Hematopoietic multipotent progenitor cell treated with erythropoietin and hydrocortisone succinate and interleukin-3 and kit ligand, for 4 days (in vitro differentiated cells): ENCODE data around the gene UNC93B1.
"Not testable (repeated sequence)": the region's sequence is repeated elsewhere in the genome, so short reads cannot be mapped to it uniquely, and the experiment has no call there.

Experiments
- DNase-seq: peaks from one replicate; pipeline ENCODE4 v3.0.0-alpha.2; 2015

The UNC93B1 gene

DNA sequence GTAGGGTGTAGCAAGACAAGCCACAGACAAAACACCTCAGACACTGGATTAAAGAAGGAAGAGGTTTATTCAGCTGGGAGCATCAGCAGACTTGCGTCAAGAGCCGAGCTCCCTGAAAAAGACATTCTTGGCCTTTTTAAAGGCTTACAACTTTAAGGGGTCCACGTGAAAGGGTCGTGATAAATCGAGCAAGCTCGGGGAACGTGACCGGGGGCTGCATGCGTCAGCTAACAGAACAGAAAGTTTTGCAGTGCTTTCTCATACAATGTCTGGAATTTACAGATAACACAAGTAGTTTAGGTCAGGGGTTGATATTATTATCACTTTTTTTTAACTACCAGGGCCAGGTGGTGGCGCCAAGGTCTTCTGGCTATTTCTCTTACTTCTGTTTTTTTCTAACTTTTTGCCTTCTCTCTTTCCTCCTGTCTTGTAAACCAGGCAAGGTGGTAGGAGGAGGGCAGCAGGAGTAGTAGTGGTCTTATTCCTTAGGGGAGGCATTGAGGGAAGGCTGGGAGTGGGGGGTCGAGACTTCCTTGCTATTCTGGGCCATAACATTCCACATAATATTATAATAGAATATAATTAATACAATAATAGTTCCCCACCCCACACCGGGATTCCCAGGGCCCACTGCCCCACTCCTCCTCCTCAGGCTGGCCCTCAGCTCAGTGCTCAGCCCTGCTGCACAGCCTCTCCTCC lies 5.6 kb upstream of the UNC93B1 start:
- DNase-seq: peak; percentile 94

DNA sequence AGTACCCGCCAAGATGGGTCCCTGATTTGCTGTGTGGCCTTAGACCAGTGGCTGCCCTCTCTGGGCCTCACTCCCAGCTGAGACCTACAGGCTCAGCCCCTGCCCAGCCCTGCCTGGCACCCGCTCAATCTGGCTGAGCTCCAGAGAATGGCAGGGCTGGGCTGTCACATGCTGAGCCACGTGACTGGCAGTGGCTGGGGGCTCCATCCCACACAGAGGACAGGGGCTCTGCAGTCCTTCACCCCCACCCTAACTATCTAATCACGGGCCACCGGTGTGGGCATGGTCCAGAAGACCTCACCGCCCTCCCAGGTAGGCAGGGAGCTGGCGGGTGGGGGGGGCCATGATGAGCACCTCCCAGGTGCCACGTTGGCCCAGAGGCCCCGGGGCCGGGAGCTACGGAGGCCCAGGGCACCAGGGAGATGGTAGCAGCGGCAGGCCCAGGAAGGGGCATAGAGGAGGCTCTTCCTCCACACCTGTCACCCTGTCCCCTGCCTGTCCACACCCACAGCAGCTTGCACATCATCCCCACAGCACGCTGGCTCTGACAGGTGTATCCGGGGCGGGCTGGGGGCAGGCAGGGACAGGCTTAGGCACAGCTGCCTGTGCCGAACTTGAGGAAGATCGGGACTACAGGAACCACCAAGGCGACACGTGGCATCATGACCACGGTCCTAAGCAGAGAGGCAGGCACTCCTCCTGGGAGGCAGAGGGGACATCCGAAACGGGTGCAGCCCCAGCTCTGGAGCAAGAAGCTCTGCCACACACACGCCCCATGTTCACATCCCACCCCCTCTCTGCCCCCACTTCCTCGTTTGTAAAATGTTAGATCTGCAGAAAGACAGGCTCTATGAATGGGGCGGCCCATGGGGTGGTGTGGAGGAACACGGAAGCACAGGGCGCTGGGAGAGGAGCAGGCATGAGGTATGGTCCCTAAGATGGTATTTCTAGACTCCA lies 4.8 kb upstream of the UNC93B1 start:
- peak; percentile 86 for DNase-seq

DNA sequence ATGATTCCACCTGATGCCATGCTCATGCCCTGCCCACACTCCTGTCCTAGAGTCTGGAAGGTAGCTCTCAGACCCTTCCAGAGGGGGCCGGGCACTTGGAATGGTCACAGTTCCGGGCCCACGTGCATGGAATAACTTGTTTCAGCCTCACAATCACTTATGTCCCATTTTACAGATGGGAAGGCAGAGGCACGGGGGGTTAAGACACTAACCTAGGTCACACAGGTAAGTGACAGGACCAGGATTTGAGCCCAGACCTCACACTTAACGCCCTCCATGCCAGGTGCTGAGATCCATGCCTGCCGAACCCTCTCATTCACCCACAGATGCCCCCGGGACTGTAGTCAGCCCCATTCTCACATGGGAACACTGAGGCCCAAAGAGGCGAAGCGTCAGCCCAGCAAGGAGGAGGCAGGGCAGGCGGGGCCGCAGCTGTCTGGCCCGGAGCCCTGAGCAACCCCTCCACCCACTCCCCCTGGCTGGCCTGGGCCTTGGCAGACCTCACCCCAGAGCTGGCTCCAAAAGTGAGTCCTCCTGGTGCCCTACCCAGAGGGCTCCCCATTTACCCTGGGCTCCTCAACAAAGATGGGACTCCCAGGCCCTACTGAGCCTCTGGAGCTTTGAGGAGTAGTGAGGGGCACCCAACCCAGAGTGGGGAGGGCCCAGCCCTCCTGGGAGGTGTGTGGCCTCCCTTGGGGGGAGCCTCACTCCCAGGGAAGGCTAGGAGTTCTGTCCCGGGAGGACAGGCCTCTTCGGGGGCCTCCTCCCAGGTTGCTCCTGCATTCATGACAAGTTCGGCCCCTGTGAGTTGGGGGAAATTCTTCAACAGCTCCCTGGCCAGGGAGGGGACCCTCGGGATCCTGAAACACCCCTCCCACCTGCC lies 3.8 kb upstream of the UNC93B1 start:
- no peak for DNase-seq

DNA sequence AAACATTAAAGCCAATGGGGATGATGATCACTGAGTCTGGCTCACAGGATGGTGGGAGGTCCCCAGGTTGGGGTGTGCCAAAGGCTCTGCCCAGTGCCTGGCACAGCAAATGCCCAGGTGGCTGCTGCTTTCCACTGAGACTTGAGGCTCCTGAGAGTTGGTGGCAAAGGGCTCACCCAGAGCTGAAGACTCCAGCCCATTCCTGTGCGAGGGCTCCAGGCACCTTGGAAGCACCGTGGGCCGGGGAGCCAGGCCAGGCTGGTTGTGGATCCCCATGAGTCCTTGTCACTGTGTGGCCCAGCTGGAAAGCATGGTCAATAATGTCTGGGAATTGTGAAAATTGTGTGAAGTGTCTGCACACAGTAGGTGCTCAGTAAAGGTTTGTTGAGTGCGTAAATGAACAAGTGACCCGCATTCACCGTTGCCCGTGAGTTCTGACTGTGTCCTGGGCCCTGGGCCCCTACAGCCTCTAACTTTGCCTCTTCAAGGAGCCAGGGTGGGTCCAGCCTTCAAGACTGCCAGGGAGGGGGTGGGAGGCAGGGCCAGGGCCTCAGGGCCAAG lies 2.8 kb upstream of the UNC93B1 start:
- no peak for DNase-seq

DNA sequence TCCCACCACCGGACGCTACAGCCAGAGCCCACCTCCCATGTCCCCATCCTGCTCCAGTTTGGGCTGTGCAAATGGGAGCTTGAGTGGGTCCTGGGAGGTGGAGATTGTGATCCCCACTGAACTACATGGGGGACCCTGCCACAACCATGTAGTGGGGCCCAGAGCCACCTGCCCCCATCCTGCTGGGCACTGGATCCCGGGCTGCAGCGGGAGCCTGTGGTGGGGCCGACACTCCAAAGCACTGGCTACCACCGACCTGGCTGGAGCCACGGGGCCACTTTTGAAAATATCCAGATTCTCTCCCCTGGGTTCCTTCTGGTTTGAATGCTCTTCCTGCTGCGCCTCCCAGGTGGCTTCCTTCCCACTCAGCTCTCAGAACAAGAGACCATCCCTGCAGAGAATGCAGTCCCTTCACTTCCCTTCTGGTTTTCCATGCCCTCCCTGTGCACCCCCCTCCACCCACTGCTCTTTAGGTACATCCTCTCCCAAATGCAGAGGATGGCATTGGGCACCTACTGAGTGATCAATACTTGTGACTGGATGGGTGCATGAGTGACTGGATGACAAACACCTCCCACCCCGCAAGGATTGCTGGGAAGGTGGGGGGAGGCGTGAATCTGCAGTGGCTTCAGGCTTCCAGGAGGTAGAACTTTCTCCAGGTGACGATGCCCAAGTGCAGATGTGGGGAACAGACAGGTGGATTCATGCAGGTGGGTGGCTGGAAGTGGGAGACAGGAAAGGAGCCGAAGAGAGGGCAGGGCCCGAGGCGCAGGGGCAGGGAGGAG lies 846 bp upstream of the UNC93B1 start:
- no peak for DNase-seq

DNA sequence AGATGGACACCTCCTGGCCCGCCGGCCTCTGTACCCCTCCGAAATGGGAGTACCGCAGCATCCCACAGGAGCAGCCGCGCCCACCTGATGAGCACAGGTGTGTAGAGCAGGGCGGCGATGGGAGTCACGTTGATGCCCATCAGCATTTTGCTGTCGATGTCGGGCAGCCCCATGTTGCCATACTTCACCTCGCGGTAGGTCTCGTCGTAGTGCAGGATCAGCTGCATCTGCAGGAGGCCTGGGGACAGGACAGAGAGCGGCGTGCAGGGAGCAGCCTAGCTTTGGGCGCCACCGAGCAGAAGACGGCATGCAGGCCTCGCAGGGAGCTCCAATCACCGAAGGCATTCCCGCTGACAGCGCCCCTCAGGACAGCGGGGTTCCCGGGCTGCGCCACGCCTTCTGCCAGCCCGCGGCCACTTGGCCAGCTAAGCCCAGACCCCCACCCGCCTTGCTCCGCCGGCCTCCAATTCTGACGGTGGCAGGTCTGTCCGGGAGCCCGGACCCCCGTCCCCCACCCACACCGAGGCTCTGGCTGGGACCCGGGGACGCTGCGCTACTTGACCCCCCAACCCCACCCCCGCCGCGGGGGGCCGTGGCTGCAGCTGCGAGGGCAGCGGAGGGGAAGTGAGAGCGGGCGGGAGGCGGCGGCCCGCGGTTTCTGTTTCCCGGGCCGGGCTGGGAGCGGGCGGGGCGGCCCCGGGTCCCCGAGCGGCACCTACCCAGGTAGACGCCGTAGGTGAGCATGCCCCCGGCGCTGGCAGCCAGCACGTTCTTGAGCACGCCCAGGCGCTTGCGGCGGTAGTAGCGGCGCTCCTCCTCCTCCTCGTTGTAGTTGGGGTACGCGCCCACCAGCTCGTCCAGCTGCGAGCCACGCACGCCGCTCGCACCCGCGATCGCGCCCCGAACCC lies 705 bp downstream of the UNC93B1 start:
- peak; percentile 57 for DNase-seq

DNA sequence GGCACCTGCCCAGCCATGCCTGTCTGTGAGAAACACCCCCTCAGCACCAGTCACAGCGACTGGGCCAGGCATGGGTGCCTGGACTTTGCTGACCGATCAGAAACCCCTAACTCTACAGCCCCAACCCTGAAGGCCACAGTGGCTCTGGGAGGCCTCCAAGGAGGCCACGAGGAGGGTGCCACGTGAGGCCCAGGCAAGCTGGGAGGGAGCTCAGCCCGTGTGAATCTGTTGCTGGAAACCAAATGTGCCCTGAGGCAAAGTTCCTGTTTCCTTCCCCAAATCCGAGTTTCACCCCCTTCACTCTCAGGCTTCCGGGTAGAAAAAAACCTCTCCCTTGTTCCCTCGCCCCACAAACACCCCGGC lies 1.3 kb downstream of the UNC93B1 start:
- no peak for DNase-seq

DNA sequence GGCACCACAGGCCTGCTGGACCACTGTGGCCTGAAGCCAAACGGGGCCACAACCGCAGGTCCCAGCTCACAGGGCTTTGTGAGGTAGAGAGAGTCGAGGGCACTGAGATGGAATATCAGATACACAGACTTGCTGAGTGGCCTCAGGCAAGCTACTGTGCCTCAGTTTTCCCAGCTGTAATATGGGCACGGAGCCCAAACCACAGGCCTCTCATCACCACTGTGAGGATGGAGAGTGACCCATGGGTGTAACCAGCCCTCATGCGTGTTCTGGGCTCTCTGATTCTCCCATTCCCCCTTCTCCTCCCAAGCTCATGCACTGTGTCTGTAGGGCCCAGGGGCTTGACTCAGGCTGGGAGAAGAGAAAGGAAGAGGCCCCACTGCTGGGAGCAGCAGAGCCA lies 4.2 kb downstream of the UNC93B1 start:
- DNase-seq: no peak

DNA sequence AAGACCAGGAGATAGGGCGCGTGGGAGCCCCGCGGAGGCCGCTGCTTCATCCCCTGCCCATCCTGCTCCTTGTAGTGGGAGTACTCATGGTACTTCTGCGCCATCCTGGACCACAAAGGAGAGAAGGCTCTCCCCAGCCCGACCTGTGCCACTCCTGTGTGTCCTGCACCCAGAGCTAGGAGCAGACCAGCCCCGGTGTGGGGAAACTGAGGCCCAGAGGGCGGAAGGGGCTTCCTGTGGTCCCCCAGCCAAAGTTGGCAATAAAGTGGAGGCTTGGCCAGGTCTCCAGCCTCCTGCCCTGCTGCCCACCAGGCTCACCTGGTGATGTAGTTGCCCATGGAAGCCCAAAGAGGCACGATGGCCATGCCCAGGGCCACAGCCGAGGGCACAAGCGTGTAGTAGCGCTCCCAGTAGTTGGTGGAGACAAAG lies 4.7 kb downstream of the UNC93B1 start:
- DNase-seq: no peak

DNA sequence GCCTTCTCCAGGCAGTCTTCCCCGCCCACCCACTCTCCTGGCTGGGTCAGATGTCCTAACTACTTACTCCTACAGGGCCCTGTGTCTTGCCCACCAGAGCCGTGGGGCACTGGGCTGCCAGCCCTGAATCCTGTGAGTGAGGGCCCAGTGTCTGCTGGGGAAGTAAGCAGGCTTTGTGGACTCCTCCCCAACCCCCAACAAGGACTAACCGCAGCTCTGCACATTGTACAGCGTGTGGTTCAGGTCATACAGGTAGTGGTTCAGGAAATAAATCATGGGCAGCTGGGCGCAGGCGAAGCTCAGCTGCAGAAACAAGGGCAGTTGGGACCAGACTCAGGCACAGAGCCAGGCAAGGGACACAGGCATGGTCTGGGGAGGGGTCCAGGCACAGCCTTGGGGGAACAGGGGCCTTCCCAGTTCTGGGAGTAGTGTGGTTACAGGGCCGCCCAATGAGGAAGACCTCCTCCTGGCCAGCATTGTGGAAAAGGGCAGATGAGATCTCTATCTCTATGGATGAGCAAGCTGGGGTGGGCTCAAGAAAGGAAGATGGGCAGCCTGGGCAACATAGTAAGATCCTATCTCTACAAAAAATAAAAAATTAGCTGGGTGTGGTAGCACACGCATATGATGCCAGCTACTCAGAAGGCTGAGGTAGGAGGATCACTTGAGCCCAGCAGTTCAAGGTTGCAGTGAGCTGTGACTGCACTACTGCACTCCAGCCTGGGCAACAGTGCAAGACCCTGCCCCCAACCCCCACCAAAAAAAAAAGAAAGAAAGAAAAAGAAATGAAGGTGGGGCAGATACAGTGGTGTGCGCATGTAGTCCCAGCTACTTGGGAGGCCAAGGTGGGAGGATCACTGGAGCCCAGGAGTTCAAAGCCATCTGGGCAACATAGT lies 5.5 kb downstream of the UNC93B1 start:
- DNase-seq: peak; percentile 54

DNA sequence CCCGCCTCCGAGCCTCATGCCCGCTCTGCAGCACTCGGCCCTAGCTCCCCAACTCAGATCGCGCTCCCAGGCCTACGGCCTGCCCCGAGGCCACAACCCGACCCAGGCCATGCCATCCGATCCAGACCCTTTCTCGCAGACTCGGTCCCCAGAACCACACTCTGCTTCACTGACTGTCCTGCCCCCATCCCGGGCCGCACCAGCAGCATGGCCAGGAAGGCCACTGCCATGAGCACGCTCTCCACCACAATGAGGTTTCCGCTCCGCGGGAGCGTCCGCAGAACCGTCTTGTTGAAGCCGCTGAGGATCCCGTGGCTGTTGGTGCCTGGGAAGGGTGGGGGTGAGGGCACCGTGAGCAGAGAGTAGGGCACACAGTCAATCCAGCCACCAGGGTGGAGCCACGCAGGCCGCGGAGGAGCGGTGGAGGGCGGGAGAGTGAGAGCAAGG lies 6.4 kb downstream of the UNC93B1 start:
- DNase-seq: no peak

DNA sequence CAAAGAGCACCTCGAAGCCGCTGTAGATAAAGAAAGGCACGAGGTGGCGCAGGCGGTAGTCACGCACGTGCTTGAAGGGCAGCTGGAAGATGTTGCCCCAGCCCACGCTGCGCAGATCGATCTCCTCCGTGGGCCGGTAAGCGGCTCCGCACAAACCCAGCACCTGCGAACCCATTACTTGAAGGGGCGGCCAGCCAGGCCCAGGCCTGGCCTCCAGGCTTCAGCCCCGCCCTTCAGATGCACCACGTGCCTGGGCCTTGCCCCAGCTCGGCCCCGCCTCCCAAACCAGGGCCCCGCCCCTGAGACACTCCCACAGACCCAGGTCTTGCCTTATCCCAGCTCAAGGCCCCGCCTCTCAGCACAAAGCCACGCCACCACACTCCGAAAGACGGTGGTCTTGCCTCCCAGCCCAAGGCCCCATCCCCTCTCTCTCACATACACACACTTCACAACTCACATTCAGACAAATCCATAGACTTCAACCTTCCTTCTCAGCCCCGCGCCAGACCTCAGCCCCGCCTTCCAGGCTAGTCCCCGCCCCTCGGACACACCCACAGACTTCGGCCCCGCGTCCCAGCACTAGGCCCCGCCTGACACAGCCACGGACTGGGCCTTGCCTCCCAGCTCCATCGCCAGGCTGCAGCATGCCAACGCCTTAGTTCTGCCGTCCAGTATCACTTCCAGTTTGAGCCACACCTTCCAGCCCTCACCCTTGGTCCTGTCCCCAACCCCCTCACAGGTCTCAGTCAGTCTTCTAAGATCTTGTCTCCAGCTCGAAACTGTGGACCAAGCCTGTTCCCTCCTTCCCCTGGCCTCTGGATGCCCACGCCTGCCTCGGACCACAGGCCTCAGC lies 7.0 kb downstream of the UNC93B1 start:
- DNase-seq: peak; percentile 80

DNA sequence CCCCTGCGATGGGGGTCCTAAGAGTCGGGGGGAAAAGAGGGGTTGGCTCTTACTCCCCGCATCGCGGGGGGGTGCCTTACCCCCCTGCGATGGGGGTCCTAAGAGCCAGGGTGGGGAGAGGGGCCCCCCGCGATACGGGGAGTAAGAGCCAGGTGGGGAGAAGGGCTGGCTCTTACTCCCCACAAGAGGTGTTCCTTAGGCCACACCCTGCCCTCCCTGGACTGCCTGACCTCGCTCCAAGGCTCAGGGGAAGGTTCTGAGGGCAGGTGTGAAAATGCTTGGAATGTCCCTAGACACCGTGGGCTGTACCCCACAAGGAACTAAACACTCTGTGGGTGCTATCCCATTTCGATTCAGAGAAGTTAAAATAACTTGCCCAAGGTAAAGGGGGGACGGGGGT lies 7.8 kb downstream of the UNC93B1 start:
- no peak for DNase-seq

DNA sequence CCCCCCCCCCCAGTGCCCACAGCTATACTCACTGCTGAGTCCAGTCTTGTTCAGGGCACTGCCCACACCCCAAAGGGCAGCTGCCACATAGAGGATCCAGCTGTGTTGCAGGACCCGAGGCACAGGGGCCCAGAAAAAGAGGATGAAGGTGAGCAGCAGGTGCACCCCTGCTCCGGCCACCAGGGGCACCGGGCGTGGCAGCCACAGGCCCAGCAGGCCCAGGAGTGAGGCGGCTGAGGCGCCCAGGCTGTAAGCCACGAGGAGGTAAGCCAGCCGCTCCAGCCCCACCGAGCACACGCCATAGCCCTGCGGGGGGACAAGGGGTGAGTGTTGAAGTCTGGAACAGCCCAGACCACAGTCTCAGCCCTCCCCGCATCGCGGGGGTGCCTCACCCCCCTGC lies 8.3 kb downstream of the UNC93B1 start:
- not testable (repeated sequence) for DNase-seq

DNA sequence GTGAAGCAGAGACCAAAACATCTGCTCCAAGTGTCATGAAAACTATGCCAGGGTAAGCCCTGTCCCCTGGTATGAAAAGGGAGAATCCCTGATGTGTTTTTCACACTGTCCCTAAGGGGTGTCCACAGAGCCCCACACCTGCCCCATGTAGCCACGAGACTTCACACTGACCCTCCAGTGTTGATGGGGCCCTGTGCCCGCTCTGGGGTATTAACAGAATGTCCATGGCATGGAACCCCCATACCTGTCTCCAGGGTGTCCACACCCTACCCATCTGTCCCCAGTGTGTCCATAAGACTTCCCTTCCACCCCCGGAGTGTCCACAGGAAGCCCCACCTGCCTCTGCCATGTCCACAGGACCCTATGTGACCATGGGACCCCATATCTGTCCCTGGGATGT lies 8.8 kb downstream of the UNC93B1 start:
- not testable (repeated sequence) for DNase-seq

DNA sequence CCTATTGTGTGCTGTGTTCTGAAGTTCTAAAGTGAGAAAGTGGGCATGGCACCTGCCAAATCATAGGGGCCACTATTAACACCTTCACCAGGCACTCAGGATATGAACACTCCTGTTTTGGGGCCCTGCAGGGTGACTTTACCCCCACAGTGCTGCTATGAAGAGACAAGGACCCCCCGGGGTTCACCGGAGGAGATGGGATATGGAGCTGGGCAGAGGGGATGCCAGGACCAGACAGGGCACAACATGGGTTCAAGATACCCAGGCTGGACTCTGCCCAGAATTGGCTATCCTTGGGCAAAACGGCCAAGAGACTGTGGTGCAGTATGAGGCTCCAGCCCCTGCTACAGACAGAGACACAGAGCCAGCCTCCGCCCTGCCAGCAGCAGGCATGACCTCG lies 9.5 kb downstream of the UNC93B1 start:
- not testable (repeated sequence) for DNase-seq

DNA sequence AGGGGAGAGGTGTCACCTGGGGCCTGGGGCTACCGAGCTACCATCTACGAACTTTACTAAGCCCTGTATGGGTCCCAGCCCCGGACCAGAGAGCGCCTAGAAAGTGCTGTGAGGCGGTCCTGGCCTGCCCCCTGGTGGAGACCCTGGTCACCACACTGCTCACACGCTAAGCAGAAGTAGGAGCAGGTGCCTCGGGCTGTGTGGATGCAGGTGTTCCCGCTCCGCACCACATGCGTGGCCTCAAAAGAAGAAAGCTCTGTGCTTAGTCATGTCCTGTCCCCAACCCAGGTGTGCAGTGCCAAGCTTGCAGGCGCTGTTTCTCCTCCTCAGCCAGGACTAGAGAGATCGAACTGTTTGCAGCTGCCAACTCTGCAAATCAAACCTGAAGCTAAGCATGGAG lies 10.1 kb downstream of the UNC93B1 start:
- DNase-seq: peak; percentile 55

DNA sequence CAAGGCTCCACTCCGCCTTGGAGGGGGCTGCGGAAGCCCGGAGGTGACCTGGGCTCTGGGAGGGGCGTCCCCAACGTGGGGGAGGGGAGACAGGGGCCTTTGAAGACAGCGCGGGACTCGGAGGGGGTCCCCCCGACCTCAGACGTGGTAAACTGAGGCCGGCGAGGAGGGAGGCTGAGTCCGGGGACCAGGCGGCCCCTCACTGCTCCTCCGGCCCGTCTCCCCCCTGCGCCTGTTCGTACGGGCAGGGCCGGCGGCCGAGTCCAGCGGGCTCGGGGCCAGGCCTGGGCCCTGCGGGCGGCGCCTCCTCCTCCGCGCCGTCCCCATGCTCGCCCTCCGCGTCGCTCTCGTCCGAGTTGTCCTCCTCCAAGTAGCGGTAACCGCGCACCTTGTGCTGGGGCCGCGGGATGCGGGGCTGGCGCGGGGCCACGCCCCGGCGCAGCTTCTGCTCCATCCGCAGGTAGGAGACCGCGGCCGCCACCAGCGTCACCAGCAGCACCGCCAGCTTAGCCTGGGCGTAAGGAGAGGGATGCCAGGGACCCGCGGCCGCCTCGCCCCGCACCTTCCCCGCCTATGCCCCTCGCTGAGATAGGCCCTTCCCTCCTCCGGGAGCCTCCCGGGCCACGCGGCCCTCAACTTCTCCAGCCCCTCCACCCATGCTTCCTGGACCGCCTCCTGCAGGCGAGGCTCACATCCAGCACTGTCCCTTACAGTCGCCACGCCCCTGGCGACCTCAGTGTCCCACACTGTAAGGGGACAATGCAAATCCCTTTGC lies 12.4 kb downstream of the UNC93B1 start:
- not testable (repeated sequence) for DNase-seq
